Natural killer cell (primary cell): ENCODE results near the gene MAP3K15. TPM values are rescaled to one million over a fixed set of nuclear protein-coding genes. Genes with fewer than 3 reads are reported as not detected.
"Not testable (repeated sequence)": the region's sequence is repeated elsewhere in the genome, so short reads cannot be mapped to it uniquely, and the experiment has no call there.

Experiments
- ATAC-seq, 3 donors: fragments of 150-1000 bp in 2 of 3; fragments of 200-7000 bp in 1 of 3; cut with Tn5 transposase; 1 replicate in 1 of 3; 2 replicates in 2 of 3; pipeline ENCODE4 v1.10.0; 2021; ENCODE audit warnings: mild to moderate bottlenecking in 2 of 3, moderate library complexity in 2 of 3
- DNase-seq, 2 donors: peaks; one replicate each; pipeline versions ENCODE4 v3.0.0 to v3.0.0-alpha.2; 2013 to 2021; ENCODE audit warnings: mixed read lengths in 1 of 2
- H3K27ac ChIP-seq: one replicate; pipeline ENCODE4 v1.5.1; 2013; ENCODE audit warnings: mild to moderate bottlenecking, low read length
- H3K27me3 ChIP-seq: one replicate; pipeline ENCODE4 v1.6.1; 2013; ENCODE audit warnings: low read length; ENCODE audit not compliant: control insufficient read depth, insufficient read depth
- H3K36me3 ChIP-seq: one replicate; pipeline ENCODE4 v1.6.1; 2013; ENCODE audit warnings: low read length; ENCODE audit not compliant: control insufficient read depth, insufficient read depth
- H3K4me1 ChIP-seq: one replicate; pipeline ENCODE4 v1.6.1; 2013; ENCODE audit warnings: low read length; ENCODE audit not compliant: control insufficient read depth, insufficient read depth
- H3K4me3 ChIP-seq: one replicate; pipeline ENCODE4 v1.5.1; 2013; ENCODE audit warnings: low read length
- H3K9me3 ChIP-seq: one replicate; pipeline ENCODE4 v1.6.1; 2013; ENCODE audit warnings: low read length; ENCODE audit not compliant: control insufficient read depth, insufficient read depth
- H3K27ac Mint-ChIP-seq, 2 donors: one replicate each; pipeline ENCODE4 v1.8.0; 2022; ENCODE audit warnings: mild to moderate bottlenecking in 2 of 2, mixed read lengths in 2 of 2, moderate library complexity in 1 of 2
- H3K27me3 Mint-ChIP-seq, 2 donors: one replicate each; pipeline ENCODE4 v1.8.0; 2022; ENCODE audit warnings: low read depth in 2 of 2, mixed read lengths in 2 of 2
- H3K36me3 Mint-ChIP-seq: one replicate; pipeline ENCODE4 v1.8.0; 2022; ENCODE audit warnings: mixed read lengths
- H3K4me1 Mint-ChIP-seq, 2 donors: one replicate each; pipeline ENCODE4 v1.8.0; 2022; ENCODE audit warnings: mixed read lengths in 2 of 2
- H3K4me3 Mint-ChIP-seq: one replicate; pipeline ENCODE4 v1.8.0; 2022; ENCODE audit warnings: mild to moderate bottlenecking, moderate library complexity, mixed read lengths
- H3K9me3 Mint-ChIP-seq, 2 donors: one replicate each; pipeline ENCODE4 v1.8.0; 2022; ENCODE audit warnings: mixed read lengths in 2 of 2
- CTCF ChIP-seq: fragments of 200-600 bp; IDR thresholded peaks from one replicate; pipeline ENCODE4 v1.8.0; 2022; ENCODE audit warnings: antibody characterized with exemption
- WGBS: methylation state at CpG from one replicate; pipeline ENCODE4 v1.1.7; 2013; ENCODE audit warnings: missing lambda C conversion rate; ENCODE audit not compliant: insufficient coverage; 5-methylcytosine and 5-hydroxymethylcytosine counted together
- intact Hi-C: fragments of 100-400 bp; cut with micrococcal nuclease; formaldehyde crosslinking; loops from one replicate; pipeline ENCODE4 v1.14.2; 2022
- total RNA-seq, 4 donors: library from RNA; stranded (reverse); fragments of 120-200 nt in 1 of 4; gene quantifications; one replicate each; pipeline versions ENCODE4 v1.2.3 to v1.2.4, GENCODE V29; 2013 to 2022

Gene MAP3K15
- total RNA-seq, 3 donors from 2014 or later (not counting 1 experiment from before 2014, with no cell fraction given), result 0.18 TPM; not detected in 2

DNA sequence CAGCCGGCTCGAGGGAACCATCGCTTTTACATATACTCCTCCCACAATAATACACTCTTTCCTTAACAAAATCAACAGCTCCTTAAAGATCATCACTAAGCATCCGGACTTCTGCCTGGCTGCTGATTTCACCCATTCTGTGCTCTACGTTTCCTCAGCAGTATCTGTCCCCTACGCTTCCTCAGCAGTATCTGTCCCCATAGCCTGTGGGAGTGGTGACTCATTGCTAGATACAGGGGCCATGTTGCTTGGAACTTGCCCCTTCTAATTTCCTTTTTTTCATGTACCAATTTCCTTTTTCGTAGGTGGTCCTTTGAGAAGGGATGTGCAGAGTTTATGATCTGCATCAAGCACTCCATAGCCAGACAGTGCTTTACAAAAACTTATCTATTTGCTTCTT lies 18.6 kb downstream of the MAP3K15 start:
- H3K4me3 ChIP-seq, result no peak overlapping the region
- ATAC-seq (no peak), DNase-seq (no peak)
- Mint-ChIP-seq H3K36me3 (no peaks in the 10 kb centered on the region), H3K4me1 (no peaks in the 10 kb centered on the region), H3K4me3 (no peak overlapping the region), H3K9me3 (no peaks in the 10 kb centered on the region), H3K27ac (no peak overlapping the region), H3K27me3 (peaks cover 0 to 4% of the 10 kb centered on the region in 2 donors)
- no peaks in the 10 kb centered on the region for H3K4me1 ChIP-seq
- TF ChIP-seq CTCF, result no peak
- H3K27ac ChIP-seq, result no peak overlapping the region
- intact Hi-C loops, result no loop called here
- no peaks in the 10 kb centered on the region for H3K27me3 ChIP-seq
- 87% methylated on average over 6 of the region's 7 CpGs for WGBS
- no peaks in the 10 kb centered on the region for H3K9me3 ChIP-seq
- H3K36me3 ChIP-seq, result no peaks in the 10 kb centered on the region

DNA sequence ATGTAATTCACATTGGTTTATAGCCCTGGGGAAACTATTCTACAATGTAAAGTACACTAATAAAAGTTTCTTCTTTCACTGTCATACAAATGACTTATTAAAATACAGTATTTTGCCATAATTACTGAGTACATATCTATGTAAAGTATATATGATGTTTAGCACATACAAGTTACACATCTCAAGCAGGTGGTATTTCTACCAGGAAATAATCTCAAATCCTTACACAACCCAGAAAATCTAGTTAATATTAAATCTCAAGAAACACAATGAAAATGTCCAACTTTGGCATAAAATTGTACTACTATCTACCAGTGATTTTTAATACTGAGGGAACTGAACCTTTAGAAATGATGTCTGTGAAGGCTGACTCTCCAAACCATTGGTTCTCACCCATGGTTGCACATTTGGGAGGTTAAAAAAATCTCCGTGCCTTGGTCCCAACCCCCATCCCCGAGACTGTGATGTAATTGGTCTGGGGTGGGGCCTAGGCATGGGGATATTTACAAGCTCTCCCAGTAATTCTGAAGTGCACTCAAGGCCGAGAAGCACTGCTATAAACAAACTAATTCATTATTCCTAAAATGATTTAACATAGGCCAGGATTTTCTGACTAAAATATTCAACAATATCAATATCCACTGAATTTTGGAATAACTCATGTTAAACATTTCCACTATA lies 27.6 kb downstream of the MAP3K15 start:
- Mint-ChIP-seq H3K36me3 (no peaks in the 10 kb centered on the region), H3K9me3 (no peaks in the 10 kb centered on the region), H3K4me3 (no peak overlapping the region), H3K4me1 (peaks cover 0 to 10% of the 10 kb centered on the region in 2 donors), H3K27ac (no peak overlapping the region), H3K27me3 (no peaks in the 10 kb centered on the region)
- Histone ChIP-seq H3K4me3 (no peak overlapping the region), H3K27me3 (no peaks in the 10 kb centered on the region), H3K36me3 (no peaks in the 10 kb centered on the region), H3K9me3 (no peaks in the 10 kb centered on the region), H3K4me1 (no peaks in the 10 kb centered on the region), H3K27ac (no peak overlapping the region)
- no peak for ATAC-seq
- DNase-seq, result no peak
- intact Hi-C loops, result no loop called here
- no peak for TF ChIP-seq CTCF
- 60% methylated on average over 1 of the region's 3 CpGs for WGBS

GRCh38 chrX:19479458-19479857 lies 35.9 kb downstream of the MAP3K15 start:
- Histone ChIP-seq H3K27me3 (no peaks in the 10 kb centered on the region), H3K9me3 (no peaks in the 10 kb centered on the region), H3K36me3 (no peaks in the 10 kb centered on the region), H3K27ac (no peak overlapping the region), H3K4me3 (no peak overlapping the region), H3K4me1 (no peaks in the 10 kb centered on the region)
- Mint-ChIP-seq H3K4me3 (no peak overlapping the region), H3K36me3 (no peaks in the 10 kb centered on the region), H3K4me1 (peaks cover 0 to 9% of the 10 kb centered on the region in 2 donors), H3K27me3 (peaks cover 0 to 7% of the 10 kb centered on the region in 2 donors), H3K9me3 (peaks cover 0 to 4% of the 10 kb centered on the region in 2 donors), H3K27ac (no peak overlapping the region)
- no CpG with 5 or more reads among the region's 1 CpG for WGBS
- intact Hi-C loops, result no loop called here
- no peak for ATAC-seq
- no peak for DNase-seq
- no peak for TF ChIP-seq CTCF

DNA sequence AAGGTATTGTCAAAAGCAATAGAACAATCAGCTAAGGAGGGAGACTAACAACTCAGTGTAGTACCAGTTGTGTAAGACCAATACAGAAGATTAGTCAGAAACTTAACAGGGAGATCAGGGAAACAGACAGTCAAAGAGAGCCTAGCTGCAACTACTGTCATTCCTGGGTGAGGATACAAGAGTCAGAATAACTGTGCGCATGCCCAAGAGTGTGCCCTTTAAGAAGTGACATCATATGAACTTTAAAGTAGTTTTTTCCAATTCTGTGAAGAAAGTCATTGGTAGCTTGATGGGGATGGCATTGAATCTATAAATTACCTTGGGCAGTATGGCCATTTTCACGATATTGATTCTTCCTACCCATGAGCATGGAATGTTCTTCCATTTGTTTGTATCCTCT lies 46.9 kb downstream of the MAP3K15 start:
- H3K4me1 ChIP-seq, H3K4me3 ChIP-seq, H3K27ac ChIP-seq, H3K27ac Mint-ChIP-seq, ATAC-seq, H3K36me3 ChIP-seq, H3K9me3 Mint-ChIP-seq, DNase-seq, H3K4me1 Mint-ChIP-seq, H3K36me3 Mint-ChIP-seq, H3K4me3 Mint-ChIP-seq, intact Hi-C loops, H3K27me3 ChIP-seq, H3K9me3 ChIP-seq: not testable (repeated sequence)
- no CpG with 5 or more reads among the region's 2 CpGs for WGBS
- H3K27me3 Mint-ChIP-seq, result peaks cover 7 to 13% of the 10 kb centered on the region in 2 donors
